ENCODE measurements around the gene VAC14.

The VAC14 gene

DNA sequence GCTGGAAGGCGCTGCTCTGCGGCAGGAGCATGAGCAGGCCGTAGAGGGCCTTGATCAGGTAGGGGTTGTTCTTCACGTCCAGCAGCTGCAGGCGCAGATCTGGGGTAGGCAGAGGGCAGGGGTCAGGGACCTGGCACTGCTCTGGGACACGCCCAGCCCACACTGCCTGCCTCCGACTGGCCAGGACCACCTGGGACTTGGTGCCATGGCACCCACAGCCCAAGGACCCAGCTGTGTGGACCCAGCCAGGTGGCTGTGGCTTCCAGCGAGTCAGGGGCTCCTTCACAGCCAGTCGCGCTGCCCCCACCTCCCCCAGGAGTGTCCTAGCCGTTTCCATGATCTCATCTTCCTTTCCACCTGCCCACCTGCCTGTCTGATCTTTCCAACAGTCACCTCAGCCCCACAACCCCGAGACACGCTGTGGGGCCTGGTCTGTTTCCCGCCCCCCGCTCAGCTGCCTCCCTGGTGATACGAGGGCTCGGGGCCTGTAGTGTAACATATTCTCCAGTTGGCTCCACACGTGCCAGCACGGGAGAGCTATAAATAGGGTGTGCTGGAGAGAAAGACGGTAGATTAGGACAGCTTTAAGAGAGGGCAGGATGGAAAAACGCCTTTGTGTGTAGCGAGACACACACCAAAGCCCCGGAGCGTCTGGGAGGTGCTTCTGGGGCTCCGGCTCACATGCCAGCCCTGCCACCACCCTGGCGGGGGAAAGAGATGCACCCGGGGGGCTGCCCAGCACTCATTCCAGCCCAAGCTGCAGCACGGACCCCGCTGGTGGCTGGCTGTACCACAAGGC is 107.9 kb downstream of the VAC14 start:
- no peak for DNase-seq (ENCODE audit: low spot score)

GRCh38 chr16:70692130-70692872 is 108.7 kb downstream of the VAC14 start:
- no peak for DNase-seq (ENCODE audit: low spot score)

- no peak for DNase-seq (ENCODE audit: low spot score)
Observed at GRCh38 chr16:70691223-70692129, 109.5 kb downstream of the VAC14 start.

DNA sequence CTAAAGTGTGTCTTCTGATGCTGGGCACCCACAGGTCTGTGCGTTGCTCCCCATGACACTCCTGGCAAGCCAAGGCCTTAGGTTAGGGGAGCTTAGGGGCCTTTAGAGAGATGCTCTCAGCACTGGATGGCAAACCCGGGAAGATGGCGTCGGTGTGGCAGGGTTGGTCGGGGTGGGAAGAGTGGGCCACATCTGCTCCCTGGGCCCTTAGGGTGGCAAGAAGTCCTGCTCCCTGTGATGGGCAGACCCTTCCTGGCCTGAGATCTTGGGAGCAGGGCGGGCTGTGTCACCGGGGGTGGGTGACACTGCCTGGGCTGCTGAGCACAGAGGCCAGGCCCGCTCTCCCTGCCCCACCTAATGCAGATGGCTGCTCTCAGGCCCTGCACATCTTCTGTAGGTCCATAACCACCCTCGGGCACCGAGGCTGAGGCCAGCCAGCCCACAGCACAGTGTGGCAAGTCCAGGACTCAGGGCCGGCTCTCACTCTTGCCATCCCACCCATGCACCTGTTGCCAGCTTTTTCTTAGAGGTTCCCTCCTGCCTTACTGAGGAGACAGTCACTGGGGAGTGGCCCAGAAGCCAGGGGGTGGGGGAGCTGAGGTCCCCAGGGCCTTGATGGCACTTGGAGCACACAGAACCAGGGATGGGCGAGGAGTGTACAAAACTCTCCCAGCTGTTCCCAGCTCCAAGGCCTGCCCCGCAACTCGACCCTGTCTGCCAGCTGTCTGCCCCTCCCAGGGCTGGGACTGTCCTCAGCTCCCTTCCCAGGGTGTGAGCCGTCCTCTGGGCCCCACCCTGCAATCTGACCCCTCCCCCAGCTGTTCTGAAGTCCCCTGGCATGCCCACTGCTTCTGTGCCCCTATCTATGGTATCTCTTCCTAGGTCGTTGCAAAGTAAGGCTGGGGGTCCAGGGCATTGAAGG is 110.7 kb downstream of the VAC14 start:
- no peak for DNase-seq (ENCODE audit: low spot score)

- DNase-seq (ENCODE audit: low spot score), result no peak
Observed at GRCh38 chr16:70689035-70689969, 111.7 kb downstream of the VAC14 start.

DNA sequence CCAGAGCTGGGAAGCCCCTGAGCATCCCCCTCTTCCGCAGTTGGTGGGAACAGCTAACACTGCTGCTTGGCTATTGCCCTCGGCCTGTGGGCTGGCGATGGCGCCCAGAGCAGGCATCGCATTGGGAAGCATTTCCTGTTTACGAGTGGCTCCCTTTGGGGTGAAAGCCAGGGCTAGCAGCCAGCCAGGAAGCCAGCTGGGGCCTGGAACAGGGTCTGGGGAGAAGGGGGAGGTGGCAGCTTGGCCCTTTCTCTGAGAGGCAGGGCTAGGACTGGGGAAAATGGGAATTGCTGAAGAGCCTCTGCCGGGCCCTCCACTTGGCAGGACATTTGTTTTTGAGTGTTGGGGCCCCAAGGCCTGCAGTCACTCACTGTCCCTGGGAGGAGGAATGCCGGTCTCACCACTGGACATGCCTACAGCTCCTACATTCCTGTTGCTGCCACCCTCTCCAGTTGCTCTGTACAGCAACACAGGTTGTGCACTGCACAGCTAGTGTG is 112.7 kb downstream of the VAC14 start:
- no peak for DNase-seq (ENCODE audit: low spot score)

DNA sequence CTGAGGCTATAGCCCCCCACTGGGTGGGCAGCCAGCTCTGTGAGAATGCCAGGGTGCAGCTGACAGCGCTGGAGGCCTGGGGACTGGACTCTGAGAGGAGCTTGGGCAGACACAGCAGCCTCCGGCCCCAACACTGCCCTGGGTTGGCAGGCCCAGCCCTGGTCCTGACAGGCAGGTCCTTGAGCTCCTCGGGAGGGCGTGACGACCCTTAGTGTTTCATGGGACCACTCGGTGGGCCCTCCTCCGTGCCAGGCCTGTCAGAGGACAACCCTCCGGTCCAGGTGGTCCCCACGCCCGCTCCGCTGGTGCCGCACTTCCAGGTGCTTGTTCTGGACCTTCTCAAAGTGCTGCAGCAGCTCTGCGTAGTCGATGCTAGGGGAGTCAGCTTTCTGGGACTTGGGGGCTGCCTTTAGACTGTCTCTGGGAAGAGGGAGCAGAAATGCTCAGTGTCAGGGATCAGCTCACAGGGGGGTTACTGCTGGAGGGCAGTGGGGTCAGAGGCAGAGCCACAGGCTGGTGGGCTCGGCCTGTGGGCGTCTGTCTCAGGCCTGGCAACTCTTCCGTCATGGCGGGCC is 113.2 kb downstream of the VAC14 start:
- DNase-seq (ENCODE audit: low spot score), result no peak

- DNase-seq (ENCODE audit: low spot score), result no peak
Observed at GRCh38 chr16:70687102-70687511, 113.9 kb downstream of the VAC14 start.

- DNase-seq (ENCODE audit: low spot score), result no peak
Observed at GRCh38 chr16:70686376-70687101, 114.4 kb downstream of the VAC14 start.

- peak; percentile 95 for DNase-seq (ENCODE audit: low spot score)
Observed at GRCh38 chr16:70685938-70686375, 115.0 kb downstream of the VAC14 start, which contains the start of gene MTSS2. Gene MTSS2, minus strand, starts transcription at chr16:70686053. Its CDS starts 262 bp downstream, at chr16:70685791.

GRCh38 chr16:70685061-70685937 is 115.7 kb downstream of the VAC14 start:
- no peak for DNase-seq (ENCODE audit: low spot score)

DNA sequence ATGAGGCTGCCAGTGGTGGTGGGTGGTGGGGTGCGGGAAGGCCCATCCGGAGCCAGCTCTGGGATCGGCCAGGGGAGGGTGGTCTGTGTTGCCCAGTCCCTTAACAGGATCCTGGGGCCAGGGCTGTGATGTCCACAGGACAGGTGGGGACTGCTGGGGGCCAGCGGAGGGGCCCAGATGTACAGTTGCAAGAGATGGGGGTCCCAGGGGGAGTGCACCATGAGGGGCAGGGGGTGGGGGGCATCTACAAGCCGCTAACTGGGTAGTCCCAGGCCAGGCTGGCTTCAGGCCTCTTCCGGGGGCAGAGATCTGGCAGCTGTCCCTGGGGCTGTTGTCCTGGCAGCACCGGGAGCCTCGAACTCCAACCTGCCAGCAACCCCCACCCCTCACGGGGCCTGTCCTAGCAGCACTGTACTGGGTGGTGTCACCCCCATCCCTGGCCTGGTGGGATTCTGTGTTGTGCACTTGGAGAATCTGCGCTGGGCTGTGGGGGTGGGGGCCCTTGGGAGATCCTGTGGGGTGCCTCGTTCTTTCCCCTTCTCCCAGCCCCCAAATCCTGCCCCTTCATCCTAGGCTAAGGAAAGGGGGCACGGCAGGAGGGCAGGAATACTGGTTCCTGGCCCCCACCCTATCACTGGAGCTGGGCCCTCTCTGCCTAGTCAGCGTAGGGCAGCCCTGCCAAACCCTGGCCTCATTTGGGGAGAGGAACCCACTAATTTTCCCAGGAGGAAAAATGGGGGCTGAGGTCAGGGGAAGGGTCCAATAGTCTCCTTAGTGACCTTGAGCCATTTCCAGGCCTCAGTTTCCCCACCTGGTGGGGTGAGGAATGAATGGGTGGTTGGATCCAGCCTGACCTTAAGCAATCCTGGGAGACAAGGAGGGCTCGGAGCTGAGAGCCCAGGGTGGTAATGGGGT is 116.6 kb downstream of the VAC14 start:
- DNase-seq (ENCODE audit: low spot score), result no peak

DNA sequence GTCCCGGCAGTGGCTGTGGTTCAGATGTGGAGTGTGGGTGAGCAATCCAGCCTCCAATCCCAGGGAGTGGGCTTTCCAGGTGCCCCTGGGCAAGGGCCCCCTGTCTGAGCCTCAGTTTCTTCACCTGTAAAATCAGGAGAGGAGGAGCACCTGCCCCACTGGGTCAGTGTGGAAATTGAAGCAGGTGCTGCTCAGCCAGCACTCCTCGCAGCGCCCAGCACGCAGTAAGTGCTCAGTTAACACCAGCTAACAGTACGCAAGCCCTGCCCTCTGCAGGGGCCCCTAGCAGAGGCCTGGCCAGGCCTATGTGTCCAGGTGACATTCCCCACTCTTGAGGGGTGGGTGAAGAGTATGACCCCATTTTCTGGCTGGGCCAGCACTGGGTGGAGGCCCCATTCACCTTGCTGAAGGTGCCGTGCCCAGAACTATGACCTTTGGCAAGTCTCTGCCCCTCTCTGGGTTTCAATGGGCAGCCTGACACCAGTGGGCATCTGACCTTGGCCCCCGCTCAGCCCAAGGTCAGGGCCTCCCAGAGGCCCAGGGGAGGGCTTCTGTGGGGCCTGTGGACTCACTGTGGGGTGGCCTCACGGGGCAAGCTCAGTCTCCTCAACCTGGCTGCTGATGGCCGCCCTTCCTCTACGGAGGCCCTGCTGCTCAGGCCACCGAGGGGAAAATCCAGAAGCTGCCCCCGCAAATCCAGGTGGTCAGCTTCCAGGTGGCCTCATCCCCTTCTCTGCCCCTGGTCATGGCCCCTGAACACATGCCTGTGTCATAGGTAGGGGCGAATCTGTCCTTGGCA is 117.6 kb downstream of the VAC14 start:
- DNase-seq (ENCODE audit: low spot score), result no peak

GRCh38 chr16:70682239-70683145 is 118.5 kb downstream of the VAC14 start:
- no peak for DNase-seq (ENCODE audit: low spot score)

All from ecto neural progenitor cell (in vitro differentiated cells).